ENCODE measurements around the gene MORN1. TPM values are rescaled to one million over a fixed set of nuclear protein-coding genes. Genes with fewer than 3 reads are reported as not detected.

MORN1 gene
- total RNA-seq, 1 donor from 2014 or later: 5.5 TPM

DNA sequence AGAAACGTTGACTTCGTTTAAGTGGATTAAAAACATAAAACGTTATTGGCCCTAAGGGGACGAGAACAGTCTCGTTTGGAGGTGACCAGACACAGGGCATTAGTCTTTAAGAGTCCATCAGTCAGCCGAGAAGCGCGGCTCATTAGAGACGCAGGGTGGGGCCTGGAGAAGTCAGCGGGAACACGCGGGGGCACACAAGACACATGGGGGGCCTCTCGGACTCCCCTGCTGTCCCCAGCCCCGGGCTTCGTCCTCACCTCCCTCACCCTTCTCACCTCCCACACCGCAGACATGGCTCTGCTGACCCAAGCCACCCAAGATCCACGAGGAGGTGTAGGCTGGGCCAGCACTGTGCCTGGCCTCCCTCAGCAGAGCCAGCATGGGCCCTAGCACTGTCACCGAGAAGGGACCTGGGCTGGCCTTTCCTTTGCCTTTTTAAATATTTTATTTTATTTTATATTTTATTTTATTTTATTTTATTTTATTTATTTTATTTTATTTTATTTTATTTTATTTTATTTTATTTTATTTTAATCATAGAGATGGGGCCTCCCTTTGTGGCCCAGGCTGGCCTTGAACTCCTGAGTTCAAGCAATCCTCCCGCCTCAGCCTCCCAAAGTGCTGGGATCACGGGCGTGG, 48.9 kb downstream of the MORN1 start:
- Histone ChIP-seq H3K36me3 (ENCODE audit: control insufficient read depth, insufficient read depth, low read length) (no peaks in the 10 kb centered on the region), H3K4me3 (ENCODE audit: low read depth, low read length) (no peak overlapping the region), H3K27me3 (ENCODE audit: control insufficient read depth, insufficient read depth, low read length) (no peaks in the 10 kb centered on the region)
- DNase-seq (ENCODE audit: low read depth) (no peak), FAIRE-seq (no peak)
- TF ChIP-seq, protein P1, sequence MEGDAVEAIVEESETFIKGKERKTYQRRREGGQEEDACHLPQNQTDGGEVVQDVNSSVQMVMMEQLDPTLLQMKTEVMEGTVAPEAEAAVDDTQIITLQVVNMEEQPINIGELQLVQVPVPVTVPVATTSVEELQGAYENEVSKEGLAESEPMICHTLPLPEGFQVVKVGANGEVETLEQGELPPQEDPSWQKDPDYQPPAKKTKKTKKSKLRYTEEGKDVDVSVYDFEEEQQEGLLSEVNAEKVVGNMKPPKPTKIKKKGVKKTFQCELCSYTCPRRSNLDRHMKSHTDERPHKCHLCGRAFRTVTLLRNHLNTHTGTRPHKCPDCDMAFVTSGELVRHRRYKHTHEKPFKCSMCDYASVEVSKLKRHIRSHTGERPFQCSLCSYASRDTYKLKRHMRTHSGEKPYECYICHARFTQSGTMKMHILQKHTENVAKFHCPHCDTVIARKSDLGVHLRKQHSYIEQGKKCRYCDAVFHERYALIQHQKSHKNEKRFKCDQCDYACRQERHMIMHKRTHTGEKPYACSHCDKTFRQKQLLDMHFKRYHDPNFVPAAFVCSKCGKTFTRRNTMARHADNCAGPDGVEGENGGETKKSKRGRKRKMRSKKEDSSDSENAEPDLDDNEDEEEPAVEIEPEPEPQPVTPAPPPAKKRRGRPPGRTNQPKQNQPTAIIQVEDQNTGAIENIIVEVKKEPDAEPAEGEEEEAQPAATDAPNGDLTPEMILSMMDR (IDR thresholded peaks at IDR 0.05; ENCODE audit: insufficient read depth, low read length, severe bottlenecking): no peak

DNA sequence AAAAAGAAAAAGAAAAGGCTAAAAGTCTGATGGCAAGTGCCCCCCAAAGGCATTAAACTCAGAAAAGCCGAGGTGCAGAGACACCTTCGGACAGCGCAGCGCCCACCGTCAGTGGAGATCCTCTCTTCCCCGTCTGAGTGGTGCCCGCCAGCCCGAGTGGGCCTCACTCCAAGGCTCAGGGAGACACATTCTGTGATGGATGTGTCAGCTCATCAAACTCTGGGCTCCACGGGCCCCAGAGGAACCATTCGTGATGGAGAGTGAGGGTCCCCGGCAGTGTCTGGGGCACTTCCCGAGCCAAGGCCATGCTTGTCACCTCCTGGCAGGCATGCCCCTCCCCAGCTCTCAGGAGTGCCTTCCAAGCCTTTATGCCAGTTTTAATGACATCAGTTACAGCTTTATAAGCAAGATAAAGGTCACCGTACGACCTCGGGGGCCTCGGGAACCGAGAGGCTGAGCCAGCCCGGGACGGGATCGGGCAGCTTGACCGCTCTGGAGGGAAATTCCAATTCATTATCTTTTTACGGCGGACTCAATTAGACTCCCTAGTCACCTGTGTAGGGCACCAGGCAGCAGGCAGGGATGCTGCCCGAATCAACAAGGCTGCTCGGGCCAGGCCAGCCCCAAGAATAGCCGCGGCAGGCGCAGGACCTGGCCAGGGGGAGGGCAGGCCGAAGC, 49.5 kb downstream of the MORN1 start:
- H3K27me3 ChIP-seq (ENCODE audit: control insufficient read depth, insufficient read depth, low read length): no peaks in the 10 kb centered on the region
- FAIRE-seq (no peak), DNase-seq (ENCODE audit: low read depth) (no peak)
- TF ChIP-seq, protein P1 (IDR thresholded peaks at IDR 0.05; ENCODE audit: insufficient read depth, low read length, severe bottlenecking): no peak
- H3K36me3 ChIP-seq (ENCODE audit: control insufficient read depth, insufficient read depth, low read length): no peaks in the 10 kb centered on the region
- no peak overlapping the region for H3K4me3 ChIP-seq (ENCODE audit: low read depth, low read length)

DNA sequence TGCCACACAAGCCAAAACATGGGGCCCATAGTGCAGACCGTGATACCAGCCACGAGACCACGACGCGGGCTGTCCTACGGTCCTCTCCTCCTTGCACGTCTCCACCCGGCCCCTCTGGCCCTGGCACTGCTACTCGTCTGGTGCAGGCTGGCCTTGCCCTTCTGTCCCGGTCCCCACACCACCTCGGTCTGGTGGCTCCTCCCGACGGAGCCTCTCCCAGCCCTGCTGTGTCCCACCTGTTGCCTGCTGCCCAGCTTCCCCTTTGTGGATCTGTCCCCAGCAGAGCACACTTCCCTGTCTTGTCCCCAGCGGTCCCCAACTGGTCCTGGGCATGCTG, 50.5 kb downstream of the MORN1 start:
- Histone ChIP-seq H3K4me3 (ENCODE audit: low read depth, low read length) (no peak overlapping the region), H3K27me3 (ENCODE audit: control insufficient read depth, insufficient read depth, low read length) (no peaks in the 10 kb centered on the region), H3K36me3 (ENCODE audit: control insufficient read depth, insufficient read depth, low read length) (no peaks in the 10 kb centered on the region)
- TF ChIP-seq, protein P1 (IDR thresholded peaks at IDR 0.05; ENCODE audit: insufficient read depth, low read length, severe bottlenecking): no peak
- FAIRE-seq: no peak
- no peak for DNase-seq (ENCODE audit: low read depth)

DNA sequence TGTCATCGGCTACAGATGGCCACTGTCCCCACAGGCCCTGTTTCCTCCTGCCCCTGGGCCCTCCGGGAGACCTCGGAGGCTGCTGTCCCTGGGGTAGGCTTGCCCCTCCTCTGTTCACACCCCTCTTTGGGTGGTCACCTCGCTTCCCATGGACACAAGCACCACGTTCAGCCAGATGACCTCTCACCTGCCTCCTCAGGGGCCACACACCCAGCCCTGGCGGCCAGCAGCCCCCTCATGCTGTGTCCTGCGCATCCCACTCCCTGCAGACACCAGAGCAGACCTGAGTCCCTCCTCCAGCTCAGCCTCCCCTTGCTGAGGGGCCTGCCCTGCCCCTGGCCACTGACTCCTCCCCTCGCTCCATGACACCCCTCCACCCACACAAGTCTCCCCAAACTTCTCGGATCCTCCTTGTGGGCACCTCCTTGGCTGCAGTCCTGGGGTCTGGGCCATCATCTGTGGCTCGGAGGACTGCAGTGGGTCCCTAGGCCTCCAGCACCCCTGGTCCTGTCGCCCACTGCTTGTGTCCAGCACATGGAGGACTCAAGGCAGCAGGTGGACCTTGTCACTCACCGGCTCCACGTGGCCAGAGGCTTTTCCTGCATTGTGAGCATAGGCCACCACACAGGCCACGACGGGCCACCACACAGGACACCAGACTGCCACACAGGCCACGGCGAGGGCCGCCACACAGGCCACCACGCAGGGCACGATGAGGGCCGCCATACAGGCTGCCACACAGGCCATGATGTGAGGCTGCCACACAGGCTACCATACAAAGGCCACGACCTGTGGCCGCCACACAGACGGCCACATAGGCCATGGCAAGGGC, 51.1 kb downstream of the MORN1 start:
- DNase-seq (ENCODE audit: low read depth) (no peak), FAIRE-seq (no peak)
- TF ChIP-seq, protein P1 (IDR thresholded peaks at IDR 0.05; ENCODE audit: insufficient read depth, low read length, severe bottlenecking): no peak
- Histone ChIP-seq H3K4me3 (ENCODE audit: low read depth, low read length) (no peak overlapping the region), H3K36me3 (ENCODE audit: control insufficient read depth, insufficient read depth, low read length) (no peaks in the 10 kb centered on the region), H3K27me3 (ENCODE audit: control insufficient read depth, insufficient read depth, low read length) (no peaks in the 10 kb centered on the region)

DNA sequence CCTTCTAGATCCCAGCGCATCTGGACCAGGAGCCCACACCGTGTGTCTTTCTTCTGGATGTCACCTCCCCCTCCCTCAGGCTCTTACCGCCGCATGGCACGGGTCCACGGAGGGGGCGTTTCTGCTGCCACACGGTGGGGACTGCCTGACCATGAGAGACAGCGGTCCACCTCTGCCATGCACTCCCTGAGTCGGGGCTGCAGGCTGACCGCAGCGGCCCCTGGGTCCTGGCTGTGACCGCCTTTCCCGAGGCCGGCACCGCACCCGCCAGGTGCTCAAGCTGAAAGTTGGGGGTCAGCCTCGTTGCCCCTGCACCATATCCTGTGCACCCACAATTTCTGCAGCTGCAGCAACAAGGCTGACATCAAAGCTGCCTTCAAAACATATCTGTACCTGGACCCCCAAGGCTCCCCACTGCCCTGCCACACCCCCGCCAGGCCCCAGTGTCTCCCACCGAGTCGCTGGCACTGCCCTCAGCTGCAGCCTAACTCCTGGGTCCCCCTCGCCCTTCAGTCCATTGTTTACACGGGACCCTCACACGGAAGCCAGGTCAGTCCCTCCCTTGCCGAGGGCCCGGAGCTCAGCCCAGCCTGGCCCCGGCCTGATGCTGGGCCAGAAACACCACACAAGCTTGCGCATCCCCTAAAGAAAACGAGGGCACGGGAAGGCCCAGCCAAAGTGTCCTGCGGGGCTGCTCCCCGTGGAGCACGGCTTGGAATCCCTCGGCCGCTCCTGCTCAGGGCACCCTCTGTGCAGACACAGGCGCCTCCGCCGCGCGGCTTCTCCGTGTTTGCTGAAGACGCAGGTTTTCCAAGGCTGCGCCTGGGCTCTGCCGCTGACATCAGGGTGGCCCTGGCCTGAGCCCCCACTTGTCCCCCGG, 51.9 kb downstream of the MORN1 start:
- no peak for DNase-seq (ENCODE audit: low read depth)
- H3K4me3 ChIP-seq (ENCODE audit: low read depth, low read length): no peak overlapping the region
- no peaks in the 10 kb centered on the region for H3K27me3 ChIP-seq (ENCODE audit: control insufficient read depth, insufficient read depth, low read length)
- FAIRE-seq: no peak
- no peaks in the 10 kb centered on the region for H3K36me3 ChIP-seq (ENCODE audit: control insufficient read depth, insufficient read depth, low read length)
- TF ChIP-seq, protein P1 (IDR thresholded peaks at IDR 0.05; ENCODE audit: insufficient read depth, low read length, severe bottlenecking): no peak

All from bronchial epithelial cell (primary cell).